ENCODE measurements around the gene LRRC8C.

DNA sequence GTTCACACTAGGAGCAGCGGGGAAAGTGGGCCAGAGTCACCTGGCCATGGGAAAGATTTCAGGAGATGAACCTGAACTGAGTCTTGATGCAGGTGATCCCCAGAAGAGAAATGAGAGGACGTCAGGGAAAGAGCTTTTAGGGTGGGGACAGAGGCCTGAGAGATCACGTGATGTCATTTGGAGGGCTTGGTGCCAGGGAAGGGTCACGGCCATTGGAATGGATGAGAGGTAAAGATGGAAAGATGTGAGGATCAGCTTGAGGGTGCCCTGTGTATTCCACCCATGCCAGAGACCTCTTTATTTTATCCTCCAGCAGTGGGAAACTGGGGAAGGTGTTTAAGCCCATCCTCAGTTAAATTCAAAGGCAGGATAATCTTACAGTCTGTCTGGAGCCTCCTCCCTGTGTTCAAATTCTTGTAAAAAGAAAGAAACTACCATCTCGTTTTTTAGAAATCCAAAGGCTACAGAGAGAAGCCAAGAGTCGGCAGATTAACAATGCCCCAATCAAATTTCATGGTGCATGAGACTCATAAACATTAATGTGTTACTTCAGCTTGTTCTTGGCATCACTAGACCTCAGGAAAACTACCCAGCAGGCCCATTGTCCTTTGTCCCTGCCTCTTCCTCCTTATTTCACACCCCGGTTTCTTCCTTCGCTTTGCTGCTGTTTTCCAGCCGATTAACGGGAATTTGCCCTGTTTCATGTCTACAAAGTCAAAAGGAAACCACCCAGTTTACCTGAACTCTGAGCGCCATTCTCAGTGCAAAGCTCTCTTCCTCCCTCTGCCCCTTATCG, 94.8 kb downstream of the LRRC8C start:
- TF ChIP-seq, protein P1, sequence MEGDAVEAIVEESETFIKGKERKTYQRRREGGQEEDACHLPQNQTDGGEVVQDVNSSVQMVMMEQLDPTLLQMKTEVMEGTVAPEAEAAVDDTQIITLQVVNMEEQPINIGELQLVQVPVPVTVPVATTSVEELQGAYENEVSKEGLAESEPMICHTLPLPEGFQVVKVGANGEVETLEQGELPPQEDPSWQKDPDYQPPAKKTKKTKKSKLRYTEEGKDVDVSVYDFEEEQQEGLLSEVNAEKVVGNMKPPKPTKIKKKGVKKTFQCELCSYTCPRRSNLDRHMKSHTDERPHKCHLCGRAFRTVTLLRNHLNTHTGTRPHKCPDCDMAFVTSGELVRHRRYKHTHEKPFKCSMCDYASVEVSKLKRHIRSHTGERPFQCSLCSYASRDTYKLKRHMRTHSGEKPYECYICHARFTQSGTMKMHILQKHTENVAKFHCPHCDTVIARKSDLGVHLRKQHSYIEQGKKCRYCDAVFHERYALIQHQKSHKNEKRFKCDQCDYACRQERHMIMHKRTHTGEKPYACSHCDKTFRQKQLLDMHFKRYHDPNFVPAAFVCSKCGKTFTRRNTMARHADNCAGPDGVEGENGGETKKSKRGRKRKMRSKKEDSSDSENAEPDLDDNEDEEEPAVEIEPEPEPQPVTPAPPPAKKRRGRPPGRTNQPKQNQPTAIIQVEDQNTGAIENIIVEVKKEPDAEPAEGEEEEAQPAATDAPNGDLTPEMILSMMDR (IDR thresholded peaks at IDR 0.05; ENCODE audit: low read depth, low read length, missing input control), result no peak
- TF ChIP-seq RAD21 (IDR thresholded peaks at IDR 0.05), result no peak
- TF ChIP-seq EGR1 (IDR thresholded peaks at IDR 0.05; ENCODE audit: low read depth in 2 of 2), result no peak
- TF ChIP-seq, protein P2, sequence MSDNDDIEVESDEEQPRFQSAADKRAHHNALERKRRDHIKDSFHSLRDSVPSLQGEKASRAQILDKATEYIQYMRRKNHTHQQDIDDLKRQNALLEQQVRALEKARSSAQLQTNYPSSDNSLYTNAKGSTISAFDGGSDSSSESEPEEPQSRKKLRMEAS (IDR thresholded peaks at IDR 0.05), result no peak
- no peak for TF ChIP-seq TAF1 (conservative IDR thresholded peaks at IDR 0.05)
- TF ChIP-seq YY1 (IDR thresholded peaks at IDR 0.05), result no peak
- no peak for TF ChIP-seq GABPA (IDR thresholded peaks at IDR 0.05 in 1 of 2, conservative IDR thresholded peaks at IDR 0.05 in 1 of 2)
- TF ChIP-seq SP1 (IDR thresholded peaks at IDR 0.05), result no peak
- no peak for TF ChIP-seq NR2F2 (IDR thresholded peaks at IDR 0.05)
- TF ChIP-seq HNF4G (IDR thresholded peaks at IDR 0.05), result no peak
- TF ChIP-seq, protein P3, sequence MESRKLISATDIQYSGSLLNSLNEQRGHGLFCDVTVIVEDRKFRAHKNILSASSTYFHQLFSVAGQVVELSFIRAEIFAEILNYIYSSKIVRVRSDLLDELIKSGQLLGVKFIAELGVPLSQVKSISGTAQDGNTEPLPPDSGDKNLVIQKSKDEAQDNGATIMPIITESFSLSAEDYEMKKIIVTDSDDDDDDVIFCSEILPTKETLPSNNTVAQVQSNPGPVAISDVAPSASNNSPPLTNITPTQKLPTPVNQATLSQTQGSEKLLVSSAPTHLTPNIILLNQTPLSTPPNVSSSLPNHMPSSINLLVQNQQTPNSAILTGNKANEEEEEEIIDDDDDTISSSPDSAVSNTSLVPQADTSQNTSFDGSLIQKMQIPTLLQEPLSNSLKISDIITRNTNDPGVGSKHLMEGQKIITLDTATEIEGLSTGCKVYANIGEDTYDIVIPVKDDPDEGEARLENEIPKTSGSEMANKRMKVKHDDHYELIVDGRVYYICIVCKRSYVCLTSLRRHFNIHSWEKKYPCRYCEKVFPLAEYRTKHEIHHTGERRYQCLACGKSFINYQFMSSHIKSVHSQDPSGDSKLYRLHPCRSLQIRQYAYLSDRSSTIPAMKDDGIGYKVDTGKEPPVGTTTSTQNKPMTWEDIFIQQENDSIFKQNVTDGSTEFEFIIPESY (IDR thresholded peaks at IDR 0.05), result no peak

Data from liver (tissue), 3 donors.